GM21390 (cell line): ENCODE data around the gene STXBP2.

Experiments used
- ATAC-seq: cut with Tn5 transposase; IDR thresholded peaks from one replicate; pipeline ENCODE4 v1.9.1; 2021; ENCODE audit not compliant: unreplicated experiment

Gene STXBP2

GRCh38 chr19:7648265-7649014 is 11.5 kb downstream of the STXBP2 start:
- ATAC-seq, result no peak

DNA sequence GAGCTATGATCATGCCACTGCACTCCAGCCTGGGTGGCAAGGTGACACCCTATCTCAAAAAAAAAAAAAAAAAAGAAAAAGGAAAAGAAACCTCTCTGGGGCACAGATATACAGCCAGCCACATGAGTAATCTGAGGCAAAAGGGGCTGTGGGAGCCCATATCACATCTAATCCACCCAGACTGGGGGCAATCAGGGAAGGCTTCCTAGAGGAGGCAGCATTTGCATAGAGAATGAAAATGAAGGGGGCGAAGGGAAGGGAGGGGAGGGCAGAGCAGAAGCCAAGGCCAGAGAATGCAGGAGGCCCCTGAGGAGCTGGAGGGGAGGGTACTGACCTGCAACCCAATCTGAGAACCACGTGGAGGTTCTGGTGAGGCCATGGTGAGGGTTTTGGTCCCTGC is 13.2 kb downstream of the STXBP2 start:
- ATAC-seq, result no peak

DNA sequence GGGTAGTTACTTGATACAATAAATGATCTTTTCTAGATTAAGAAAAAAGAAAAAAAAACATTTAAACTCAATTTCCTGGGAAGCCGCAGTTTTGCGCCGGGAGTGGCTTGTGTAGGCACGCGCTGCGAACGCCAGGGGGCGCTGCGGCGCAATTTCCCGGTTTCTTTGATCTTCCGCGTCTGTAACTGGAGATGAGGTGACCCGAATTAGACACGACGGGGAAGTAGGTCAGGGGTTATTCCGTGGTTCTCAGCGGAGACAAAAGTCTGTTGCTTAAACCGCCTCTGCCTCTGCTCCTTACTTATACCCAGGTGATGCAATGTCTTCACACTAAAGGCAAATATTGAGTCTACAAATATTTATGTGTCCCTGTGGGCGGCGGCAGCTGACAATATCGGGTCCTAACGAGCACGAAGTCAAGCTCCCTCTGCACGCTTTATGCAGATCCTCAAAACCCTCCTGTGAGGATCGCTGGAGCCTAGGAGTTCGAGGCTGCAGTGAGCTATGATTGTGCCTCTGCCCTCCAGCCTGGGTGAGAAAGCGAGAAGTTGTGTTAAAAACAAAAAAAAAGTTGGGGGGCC is 15.2 kb downstream of the STXBP2 start:
- no peak for ATAC-seq

DNA sequence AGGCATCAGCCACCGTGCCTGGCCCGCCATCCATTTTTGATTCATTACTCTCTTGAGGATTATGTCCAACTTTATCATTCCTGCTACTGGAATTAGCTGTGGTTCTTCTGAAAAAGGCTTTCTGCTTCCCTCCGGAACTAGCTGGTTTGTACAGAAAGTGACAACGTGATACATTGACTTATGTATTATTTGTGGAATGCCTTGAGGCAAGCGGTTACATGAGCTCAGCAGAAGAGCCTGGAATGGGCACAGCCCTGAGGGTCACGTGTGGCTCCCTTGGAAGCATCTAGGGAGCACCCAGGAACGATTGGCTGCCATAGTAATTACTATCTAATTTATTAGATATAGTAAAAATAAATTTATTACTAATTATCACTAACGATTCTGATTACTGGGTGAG is 17.5 kb downstream of the STXBP2 start:
- no peak for ATAC-seq

GRCh38 chr19:7655581-7655980 is 18.7 kb downstream of the STXBP2 start:
- ATAC-seq, result no peak

GRCh38 chr19:7657131-7657751 is 20.3 kb downstream of the STXBP2 start:
- no peak for ATAC-seq

- ATAC-seq, result peak; percentile 65
Measured at GRCh38 chr19:7658219-7658686, 21.3 kb downstream of the STXBP2 start.

- no peak for ATAC-seq
Measured at GRCh38 chr19:7661744-7662538, 25.0 kb downstream of the STXBP2 start.

DNA sequence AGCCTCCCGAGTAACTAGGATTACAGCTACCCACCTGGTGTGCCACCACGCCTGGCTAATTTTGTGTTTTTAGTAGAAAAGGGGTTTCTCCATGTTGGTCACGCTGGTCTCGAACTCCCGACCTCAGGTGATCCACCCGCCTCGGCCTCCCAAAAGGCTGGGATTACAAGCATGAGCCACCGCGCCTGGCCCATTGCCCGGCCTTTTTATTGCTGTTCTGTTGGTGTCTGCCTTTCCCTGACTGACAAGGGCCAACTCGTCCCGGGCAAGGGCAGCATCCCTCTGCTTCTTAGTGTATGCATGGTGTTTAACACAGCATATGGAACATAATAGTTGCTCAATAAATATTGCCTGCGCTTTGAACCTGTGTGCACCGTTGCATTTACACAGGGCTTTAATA is 25.7 kb downstream of the STXBP2 start:
- ATAC-seq, result no peak

DNA sequence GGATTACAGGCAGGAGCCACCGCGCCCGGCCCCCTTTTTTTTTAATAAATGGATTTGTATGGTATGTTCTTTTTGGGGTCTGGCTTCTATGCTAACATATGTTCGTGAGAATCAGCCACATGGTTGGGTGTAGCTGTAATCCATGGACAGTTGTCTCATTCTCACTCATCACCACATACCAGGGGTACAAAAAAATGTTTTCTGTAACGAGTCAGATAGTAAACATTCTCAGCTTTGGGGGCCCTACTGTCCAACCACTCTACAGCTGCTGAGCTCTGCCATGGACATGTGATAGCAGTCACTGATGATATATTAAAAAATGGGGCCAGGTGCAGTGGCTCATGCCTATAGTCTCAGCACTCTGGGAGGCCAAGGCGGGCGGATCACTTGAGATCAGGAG is 26.8 kb downstream of the STXBP2 start:
- no peak for ATAC-seq

DNA sequence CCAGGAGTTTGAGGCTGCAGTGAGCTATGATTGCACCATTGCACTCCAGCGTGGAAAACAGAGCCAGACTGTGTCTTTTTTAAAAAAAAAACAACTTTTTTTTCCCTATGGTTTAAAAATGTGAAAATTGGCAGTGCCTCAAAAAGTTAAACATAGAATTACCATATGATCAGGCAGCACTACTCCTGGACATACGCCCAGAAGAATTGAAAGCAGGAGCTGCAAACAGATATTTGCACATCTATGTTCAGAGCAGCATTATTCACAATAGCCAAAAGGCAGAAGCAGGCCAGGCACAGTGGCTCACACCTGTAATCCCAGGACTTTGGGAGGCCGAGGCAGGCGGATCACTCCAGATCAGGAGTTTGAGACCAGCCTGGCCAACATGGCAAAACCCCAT is 28.2 kb downstream of the STXBP2 start:
- no peak for ATAC-seq

GRCh38 chr19:7668842-7669241 is 31.9 kb downstream of the STXBP2 start, which contains the start of gene RETN:
Gene RETN, plus strand, starts transcription at chr19:7669049. Its CDS starts 278 bp downstream, at chr19:7669327.
- ATAC-seq, result no peak

- ATAC-seq, result no peak
Measured at GRCh38 chr19:7669641-7670040, 32.7 kb downstream of the STXBP2 start.

DNA sequence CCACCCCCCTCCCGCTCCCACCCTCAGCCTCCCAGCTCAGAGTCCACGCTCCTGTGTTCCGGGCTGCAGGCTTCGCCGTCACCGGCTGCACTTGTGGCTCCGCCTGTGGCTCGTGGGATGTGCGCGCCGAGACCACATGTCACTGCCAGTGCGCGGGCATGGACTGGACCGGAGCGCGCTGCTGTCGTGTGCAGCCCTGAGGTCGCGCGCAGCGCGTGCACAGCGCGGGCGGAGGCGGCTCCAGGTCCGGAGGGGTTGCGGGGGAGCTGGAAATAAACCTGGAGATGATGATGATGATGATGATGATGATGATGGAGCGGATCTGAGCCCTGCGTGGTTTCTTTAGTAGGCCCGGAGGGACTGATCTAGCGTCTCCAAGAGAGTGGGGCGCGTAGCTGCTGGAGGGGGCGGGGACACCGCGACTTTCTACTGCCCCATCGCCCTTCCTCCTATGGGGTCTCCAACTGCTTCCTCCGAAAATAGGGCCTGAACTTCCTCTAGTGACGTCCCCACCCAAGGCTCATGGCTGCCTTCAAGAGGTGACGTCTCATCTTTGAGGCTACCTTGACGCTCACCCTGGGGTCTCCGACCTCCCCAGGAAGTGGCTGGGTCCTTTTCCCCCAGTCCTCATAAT is 33.4 kb downstream of the STXBP2 start:
- ATAC-seq, result no peak

GRCh38 chr19:7670790-7671189 is 33.9 kb downstream of the STXBP2 start:
- ATAC-seq, result no peak

DNA sequence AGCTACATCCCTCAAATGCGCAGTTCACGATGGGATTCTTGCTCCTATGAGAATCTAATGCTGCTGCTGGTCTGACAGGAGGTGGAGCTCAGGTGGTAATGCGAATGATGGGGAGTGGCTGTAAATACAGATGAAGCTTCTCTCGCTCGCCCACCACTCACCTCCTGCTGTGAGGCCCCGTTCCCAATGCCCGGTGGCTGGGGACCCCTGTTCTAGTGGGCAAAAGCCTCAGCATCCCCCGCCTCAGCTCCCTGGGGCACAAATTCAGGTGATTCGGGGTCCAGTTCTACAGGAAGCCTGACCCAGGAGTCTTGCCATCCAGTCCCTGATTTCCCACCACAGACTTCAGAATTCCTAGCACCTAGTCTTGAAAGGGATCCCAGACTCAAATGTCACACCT is 35.6 kb downstream of the STXBP2 start:
- no peak for ATAC-seq

- ATAC-seq, result no peak
Measured at GRCh38 chr19:7674010-7675005, 37.4 kb downstream of the STXBP2 start.

GRCh38 chr19:7676376-7676775 is 39.5 kb downstream of the STXBP2 start:
- ATAC-seq, result no peak

DNA sequence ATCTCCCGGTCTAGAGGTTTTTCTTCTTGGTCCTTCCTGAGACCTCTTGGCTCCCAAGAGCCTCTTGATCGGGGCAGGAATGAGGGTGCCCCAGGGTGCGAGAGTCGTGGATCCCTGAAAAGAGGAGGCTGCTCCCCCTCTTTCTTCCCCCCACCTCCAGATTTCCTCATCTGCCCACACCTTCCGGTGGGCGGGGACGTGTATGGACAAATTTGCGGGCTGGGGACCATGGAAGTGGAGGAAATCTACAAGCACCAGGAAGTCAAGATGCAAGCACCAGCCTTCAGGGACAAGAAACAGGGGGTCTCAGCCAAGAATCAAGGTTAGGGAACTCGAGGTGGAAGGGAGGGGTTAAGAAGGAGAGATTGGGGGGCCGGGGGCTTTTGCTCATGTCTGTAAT is 39.9 kb downstream of the STXBP2 start, which contains the start of gene MCEMP1:
Gene MCEMP1 (plus strand): TSS at position 237 of the 400 bp plus-strand sequence. CDS start 31 bp downstream, at position 268.
- no peak for ATAC-seq
